Activated gamma-delta T cell treated with Interleukin-2 at 50 U/mL for 16 hours (primary cell): ENCODE results near the gene IMPDH1.

Experiments
- DNase-seq: peaks from one replicate; pipeline ENCODE4 v3.0.0-alpha.2; 2020

Gene IMPDH1

GRCh38 chr7:128404886-128405470 lies 4.8 kb downstream of the IMPDH1 start:
- DNase-seq: no peak

- DNase-seq: no peak
Measured at GRCh38 chr7:128404143-128404681, 5.6 kb downstream of the IMPDH1 start.

GRCh38 chr7:128403676-128404075 lies 6.1 kb downstream of the IMPDH1 start:
- DNase-seq: no peak

GRCh38 chr7:128402356-128402755 lies 7.4 kb downstream of the IMPDH1 start:
- DNase-seq: no peak

- no peak for DNase-seq
Measured at GRCh38 chr7:128400566-128400965, 9.2 kb downstream of the IMPDH1 start.

- no peak for DNase-seq
Measured at GRCh38 chr7:128399991-128400390, 9.8 kb downstream of the IMPDH1 start.

- no peak for DNase-seq
Measured at GRCh38 chr7:128398841-128399135, 11.0 kb downstream of the IMPDH1 start.

- peak; percentile 41 for DNase-seq
Measured at GRCh38 chr7:128398016-128398840, 11.6 kb downstream of the IMPDH1 start.

GRCh38 chr7:128396357-128396756 lies 13.4 kb downstream of the IMPDH1 start:
- no peak for DNase-seq

GRCh38 chr7:128395748-128396147 lies 14.0 kb downstream of the IMPDH1 start:
- no peak for DNase-seq

GRCh38 chr7:128394904-128395496 lies 14.8 kb downstream of the IMPDH1 start:
- no peak for DNase-seq

- DNase-seq: no peak
Measured at GRCh38 chr7:128393526-128394330, 16.1 kb downstream of the IMPDH1 start.

GRCh38 chr7:128392446-128393327 lies 17.1 kb downstream of the IMPDH1 start:
- no peak for DNase-seq

- no peak for DNase-seq
Measured at GRCh38 chr7:128391805-128392204, 18.0 kb downstream of the IMPDH1 start.

GRCh38 chr7:128390871-128391565 lies 18.8 kb downstream of the IMPDH1 start:
- DNase-seq: no peak

- DNase-seq: no peak
Measured at GRCh38 chr7:128389618-128390329, 20.0 kb downstream of the IMPDH1 start.

- no peak for DNase-seq
Measured at GRCh38 chr7:128389085-128389617, 20.6 kb downstream of the IMPDH1 start.

GRCh38 chr7:128388145-128388485 lies 21.7 kb downstream of the IMPDH1 start:
- DNase-seq: no peak

- peak; percentile 66 for DNase-seq
Measured at GRCh38 chr7:128387216-128388144, 22.3 kb downstream of the IMPDH1 start.
